Stimulated activated CD8-positive, alpha-beta memory T cell treated with anti-CD3 and anti-CD28 coated beads, Interleukin-2, amount 100 ng/mL, for 48 hours (primary cell): ENCODE measurements around the gene SH3RF3.
"Not testable (repeated sequence)": the region's sequence is repeated elsewhere in the genome, so short reads cannot be mapped to it uniquely, and the experiment has no call there.

ENCODE experiments used
- DNase-seq, 2 donors: peaks; one replicate each; pipeline ENCODE4 v3.0.0-alpha.2; 2020; ENCODE audit warnings: low read depth in 2 of 2

Gene SH3RF3

DNA sequence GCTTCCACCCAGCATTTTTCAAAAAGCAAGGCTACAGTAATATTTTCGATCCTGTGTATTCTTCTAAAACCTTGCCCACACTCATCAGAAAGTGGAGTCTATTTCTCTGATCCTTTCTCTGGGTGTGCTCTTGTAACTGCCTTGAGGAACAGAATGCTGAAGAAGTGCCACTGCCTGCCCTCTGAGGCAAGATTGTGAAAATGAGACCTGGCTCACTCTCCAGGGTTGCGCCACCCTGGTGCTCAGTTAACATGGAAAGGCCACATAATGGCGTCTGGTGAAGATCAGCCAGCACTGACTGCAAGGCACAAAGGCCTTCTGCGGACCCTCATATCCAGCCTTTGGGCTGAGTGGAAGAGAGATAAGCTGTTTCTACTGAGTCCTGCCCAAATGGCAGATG lies 11.2 kb upstream of the SH3RF3 start:
- no peak for DNase-seq

DNA sequence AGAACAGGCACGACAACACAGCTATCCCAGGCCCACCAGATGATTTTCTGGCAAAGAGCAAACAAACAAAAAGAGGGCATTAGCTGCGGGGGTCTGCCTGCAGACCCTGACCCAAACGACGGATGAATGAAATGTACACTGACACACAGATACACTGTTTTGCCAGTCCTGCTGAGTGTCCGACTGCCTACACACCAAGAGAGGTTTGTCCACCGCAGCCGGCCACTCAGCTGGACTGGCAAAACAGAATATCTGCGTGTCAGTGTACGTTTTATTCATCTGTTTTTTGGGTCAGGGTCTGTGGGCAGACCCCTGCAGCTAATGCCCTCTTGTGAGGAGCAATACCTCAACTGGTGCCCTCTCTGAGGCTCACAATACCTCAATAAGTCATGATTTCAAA lies 10.7 kb upstream of the SH3RF3 start:
- DNase-seq, result no peak

DNA sequence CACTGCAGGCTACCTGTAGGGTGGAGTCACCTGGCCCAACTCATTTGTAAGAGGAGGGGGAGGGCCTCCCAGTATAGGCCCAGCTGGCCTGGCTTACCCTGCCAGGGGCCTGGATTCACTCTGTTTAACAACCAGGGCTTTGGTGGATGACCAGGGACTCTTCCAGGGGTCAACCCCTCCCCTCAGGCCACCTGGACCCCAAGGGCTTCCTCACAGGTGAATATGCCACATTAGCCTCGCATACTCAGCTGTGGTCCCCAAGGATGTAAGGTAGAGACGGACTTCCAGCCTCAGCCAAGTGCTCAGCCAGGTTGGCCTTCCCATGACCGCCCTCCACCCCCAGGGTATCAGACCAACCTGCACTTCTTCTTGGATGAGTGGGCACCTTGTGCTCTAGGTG lies 8.8 kb upstream of the SH3RF3 start:
- no peak for DNase-seq

DNA sequence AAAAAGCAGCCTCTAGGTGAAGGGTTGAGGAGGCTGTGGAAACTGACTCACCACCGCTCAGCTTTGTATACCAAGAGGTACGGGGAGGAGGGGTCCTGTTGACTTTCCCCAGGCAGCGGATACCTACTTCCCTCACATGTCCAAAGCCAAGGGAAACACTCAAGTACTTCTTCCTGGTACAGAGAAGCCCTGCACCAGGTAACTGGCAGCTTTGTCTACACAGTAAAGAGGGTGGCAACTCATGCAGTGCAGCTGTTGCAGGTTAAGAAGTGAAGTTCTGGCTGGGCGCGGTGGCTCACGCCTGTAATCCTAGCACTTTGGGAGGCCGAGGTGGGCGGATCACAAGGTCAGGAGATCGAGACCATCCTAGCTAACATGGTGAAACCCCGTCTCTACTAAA lies 8.3 kb upstream of the SH3RF3 start:
- not testable (repeated sequence) for DNase-seq

DNA sequence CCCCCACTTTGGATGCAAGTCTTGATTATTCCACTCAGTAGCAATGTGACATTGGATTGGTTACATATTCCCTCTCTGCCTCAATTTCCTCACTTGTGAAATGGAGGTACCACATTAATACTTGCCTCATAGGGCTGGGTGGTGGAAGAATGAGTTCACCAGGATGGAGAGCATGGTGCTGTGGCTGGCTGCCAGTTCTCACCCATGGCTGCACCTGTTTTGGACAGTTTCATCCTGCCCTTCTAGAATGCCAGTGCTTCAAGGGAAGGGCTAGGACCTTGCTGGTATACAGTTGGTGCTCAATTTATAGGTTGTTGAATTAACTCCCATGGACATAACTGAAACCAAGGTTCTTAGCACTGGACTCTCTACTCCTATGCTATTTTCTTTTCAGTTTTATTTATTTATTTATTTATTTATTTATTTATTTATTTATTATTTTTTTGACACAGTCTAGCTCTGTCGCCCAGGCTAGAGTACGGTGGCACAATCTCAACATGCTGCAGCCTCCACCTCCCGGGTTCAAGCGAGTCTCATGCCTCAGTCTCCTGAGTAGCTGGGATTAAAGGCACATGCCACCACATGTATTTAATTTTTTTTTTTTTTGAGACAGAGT lies 5.3 kb upstream of the SH3RF3 start:
- DNase-seq, result no peak

DNA sequence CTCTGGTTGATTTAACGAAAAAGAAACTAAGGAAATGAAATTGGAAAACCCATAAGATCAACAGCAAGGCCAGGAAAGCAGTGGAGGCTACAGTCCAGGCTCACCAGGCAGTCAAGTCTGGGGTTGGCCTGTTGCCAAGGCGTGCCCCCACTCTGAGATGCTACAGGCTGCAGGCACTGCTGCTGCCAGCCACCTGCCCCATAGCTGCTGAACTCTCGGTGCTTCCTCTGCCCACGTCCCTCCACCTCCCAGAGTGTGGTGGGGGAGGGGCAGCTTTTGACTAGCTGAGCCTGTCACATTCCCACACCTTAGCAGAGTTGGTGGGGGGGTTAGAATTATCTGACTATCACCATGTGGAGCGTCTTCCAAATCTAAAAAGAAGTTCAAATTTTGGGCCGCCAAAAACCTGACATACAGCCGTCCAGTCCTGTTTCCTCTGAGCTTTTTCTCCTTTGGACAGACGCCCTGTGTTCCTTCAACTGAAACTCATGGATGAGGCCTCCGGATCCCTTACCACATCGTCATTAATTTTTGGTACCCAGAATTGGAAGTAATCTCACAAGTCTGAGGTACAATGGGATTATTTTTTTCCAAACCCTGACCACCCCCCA lies 3.9 kb upstream of the SH3RF3 start:
- DNase-seq, result no peak

DNA sequence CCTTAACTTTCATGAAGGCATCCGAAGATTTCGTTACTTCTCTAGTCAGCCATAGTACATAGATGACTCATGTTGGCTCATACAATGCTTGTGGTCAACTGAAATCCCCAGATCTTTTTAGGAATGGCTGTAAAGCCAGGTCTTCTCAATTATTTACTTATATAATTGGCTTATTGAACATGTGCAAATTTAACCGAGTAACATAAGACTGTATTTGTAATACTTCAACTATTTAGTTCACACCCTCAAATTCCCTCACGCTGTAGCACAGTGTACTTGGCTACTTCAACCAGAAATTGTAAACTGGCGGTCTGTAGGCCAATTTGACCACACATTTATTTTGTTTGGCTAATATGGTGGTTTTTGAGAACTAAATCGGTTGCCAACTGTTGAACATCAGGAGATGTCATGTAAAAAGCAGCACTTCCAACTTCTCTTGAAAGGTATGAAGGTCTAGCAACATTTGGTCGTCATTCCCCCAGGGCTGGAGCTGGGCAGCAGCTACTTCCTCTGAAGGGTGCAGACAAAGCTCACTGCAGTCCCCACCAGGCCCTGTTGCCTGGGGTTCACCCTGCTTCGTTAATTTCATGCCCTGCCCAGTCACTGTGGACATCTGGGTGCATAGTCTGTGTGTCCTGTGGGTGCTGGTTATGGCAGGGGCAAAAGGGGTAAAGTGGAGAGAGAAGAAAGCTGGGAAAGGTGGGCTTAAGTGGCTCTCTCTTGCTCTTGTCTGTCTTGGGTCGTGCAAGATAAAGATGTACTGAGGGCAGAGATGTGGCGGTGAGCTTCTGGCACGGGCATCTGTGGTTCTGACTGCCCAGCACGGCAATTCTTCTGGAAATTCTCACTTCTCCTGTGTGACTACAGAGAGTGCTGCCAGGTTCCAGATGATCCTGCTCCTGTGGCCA lies 3.2 kb upstream of the SH3RF3 start:
- no peak for DNase-seq

DNA sequence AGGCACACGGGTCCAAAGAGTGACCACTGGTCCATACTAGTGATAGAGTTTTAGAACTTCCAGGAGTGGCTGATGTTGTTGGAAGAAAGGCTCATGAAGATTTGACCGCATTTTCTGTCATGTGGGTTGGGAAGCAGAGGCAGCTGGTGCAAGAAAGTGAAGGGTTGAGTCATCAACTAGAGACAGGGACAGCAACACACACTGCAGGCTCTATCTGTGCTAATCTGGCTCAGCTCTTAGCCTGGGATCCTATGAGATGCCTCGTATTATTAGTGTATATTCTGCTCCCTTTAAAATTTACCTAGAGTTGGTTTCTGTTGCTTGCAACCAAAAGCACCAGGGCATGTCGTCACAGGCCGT lies 2.5 kb upstream of the SH3RF3 start:
- no peak for DNase-seq

DNA sequence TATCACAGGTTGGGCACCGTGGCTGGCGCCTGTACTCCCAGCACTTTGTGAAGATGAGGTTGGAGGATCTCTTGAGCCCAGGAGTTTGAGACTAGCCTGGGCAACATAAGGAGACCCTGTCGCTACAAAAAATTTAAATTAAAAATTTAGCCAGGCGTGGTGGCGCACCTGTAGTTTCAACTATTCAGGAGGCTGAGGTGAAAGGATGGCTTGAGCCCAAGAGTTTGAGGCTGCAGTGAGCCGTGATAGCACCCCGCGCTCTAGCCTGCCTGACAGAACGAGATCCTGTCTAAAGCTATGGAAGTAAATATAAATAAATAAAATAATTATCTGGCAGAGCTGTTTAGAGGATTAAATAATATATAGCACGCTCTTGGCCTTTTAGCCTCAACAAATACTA lies 1.4 kb upstream of the SH3RF3 start:
- DNase-seq, result no peak

DNA sequence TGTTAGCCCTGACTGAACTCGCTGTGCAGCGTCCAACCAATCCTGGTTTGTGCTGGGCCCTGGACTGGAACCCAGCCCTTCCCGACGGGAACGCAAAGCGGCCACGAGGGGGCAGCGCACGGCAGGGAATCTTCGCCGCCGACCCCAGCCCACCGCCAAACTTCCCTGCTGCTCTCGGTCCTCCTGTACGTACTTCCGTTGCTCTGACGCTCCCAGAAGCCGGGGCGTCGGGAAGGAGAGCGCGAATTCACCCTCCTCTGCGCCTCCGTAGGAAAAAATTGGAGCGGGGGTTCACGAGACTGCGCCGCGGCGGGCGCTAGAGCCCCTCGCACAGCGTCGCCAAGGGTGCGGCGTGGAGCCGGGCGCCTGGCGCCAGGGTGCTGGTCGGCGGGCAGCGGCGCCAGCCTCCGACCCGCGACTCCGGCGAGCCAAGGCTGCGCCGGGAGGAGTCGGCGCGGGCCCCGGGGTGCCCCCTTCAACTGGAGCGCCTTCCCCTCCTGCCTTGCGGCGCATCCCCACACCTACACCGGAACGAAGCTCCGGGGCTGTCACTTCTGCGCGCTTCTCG lies 873 bp upstream of the SH3RF3 start:
- DNase-seq, result peak; percentile 52 to 56

DNA sequence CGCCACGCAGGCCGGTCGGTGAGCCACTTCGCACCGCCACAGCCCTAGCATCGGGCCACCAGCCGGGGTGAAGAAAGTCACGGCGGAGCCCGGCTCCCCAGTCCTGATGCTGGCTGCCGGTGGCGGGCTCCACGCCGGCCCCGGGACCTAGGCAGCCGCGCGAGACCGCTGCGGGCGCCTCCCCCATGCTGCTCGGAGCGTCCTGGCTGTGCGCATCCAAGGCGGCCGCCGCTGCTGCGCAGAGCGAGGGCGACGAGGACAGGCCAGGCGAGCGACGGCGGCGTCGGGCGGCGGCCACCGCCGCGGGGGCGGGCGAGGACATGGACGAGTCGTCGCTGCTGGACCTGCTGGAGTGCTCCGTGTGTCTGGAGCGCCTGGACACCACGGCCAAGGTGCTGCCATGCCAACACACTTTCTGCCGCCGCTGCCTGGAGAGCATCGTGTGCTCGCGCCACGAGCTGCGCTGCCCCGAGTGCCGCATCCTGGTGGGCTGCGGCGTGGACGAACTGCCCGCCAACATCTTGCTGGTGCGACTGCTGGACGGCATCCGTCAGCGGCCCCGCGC lies 433 bp downstream of the SH3RF3 start:
- peak; percentile 10 to 24 for DNase-seq

DNA sequence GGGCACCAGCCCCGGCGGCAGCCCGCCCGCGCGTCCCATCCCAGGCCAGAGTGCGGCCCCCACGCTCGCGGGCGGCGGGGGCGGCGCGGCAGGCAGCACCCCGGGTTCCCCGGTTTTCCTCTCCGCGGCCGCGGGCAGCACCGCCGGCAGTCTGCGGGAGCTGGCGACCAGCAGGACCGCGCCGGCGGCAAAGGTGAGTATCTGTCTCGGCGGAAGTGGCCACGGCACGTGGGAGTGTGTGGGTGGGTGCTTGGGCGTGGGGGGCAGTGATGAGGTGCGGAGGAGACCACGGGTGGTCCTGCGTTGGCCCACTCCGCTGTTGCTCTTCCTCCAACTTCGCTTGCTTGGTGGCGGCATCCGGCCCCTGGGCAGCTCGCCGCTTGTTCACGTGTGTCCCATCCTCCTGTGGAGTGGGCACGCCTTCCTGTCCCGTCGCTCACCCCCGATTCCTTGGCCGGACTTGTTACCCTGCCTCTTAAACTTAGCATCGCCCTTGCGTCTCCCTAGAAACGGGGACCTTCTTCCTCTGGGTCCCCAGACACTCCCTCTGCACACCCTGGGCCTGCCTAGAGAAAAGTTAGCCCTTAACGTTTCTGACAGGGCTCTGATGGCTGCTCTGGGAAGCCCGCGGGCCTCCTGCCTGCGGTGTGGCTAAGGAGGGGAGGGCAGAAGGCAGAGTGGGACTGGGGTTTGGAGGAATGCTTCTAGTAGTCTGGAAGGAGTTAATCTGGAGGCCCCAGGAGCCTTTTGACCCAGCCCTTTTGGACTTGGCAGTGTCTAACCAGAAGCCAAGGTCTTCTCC lies 1.1 kb downstream of the SH3RF3 start:
- DNase-seq, result no peak

DNA sequence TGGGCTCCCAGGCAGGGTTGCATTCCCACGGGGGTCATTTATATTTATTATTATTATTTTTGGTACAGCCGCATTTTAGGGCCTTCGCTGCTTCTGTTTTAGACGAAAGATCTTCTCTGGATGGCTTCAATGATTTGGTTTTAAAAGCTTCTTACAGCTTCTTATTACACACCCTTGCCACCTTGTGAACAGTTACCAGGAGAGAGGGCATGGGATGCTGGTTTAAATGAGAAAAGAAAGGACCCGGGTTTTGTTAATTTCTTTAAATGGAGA lies 1.7 kb downstream of the SH3RF3 start:
- no peak for DNase-seq

DNA sequence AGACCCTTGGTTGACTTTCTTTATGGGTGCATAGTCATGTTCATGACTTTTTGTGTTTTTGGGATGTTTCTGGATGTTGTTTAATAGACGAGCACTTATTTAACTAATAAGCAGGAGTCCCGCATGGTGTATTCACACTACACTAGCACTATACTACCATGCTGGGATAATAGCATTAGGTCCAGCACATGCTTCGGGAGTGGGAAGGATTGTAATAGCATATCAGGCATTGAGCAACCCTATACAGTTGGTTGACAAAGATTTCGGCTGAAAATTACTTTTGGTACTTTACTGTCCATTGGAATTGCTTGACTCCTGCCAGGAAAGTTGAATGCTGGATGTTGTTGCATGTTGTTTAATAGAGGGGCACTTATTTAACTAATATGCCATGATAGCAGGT lies 2.8 kb downstream of the SH3RF3 start:
- DNase-seq, result no peak

DNA sequence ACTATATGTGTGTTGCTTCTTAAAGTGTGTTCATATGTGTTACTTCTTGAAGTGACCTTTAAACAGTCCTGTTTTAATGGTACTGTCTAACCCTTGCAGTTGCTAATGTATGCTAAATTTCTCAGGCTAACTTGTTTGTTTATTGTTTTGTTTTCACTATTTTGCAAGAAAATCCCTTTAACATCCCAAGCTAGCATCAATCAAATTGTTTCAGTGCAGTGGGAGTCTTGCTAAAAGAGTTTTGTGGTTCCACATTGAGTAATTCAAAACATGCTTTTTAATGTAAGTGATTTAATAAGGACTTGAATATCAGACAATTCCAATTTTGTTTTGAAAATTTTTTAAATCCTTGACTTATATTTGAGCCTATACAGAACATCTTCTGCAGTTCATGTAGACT lies 3.6 kb downstream of the SH3RF3 start:
- DNase-seq, result no peak

DNA sequence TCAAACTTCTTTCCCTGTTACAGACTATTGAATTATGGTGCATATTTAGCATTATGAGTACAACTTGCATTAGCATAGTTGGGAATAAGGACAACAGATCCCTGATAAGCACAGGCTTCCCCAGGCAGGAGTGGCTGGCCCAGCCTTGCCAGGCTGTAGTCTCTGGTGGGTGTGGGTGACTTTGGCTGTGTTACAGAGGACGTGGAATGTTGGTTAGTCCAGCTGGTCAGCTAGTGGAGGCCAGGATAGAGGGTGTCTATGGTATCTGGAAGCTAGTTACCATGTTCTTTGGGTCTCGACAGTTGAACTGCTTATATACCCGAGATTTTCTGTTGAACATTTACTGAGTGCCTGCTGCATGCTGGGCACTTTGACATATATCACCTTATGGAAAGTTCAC lies 4.7 kb downstream of the SH3RF3 start:
- no peak for DNase-seq

DNA sequence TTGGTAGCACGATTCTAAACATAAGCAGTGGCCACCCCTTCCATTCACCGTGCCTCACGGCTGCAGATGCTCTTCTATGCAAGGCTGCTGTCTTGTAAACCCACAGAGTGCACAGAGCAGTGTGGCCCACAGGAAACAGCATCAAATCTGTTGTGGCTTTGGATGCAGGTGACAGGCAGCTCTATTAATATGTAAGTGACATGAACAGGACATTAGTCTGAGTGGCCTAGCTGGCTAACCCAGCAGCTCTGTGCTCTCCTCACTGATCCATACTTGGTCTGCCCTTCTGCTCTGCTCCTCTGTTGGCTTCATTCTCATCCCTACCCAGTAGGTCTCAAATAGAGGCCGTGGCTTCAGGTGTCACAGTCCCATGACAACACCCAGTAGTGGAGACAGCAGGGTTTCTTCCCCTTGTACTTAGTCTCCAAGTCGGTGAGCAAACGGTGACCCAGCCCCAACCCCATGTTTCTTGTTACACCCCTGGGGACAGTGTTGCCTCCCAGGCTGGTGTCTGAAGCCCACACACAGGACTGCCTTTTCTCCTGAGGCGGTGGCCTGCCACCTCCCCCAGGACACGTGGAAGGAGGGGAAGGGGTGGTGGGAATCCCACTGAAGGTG lies 5.8 kb downstream of the SH3RF3 start:
- DNase-seq, result no peak

DNA sequence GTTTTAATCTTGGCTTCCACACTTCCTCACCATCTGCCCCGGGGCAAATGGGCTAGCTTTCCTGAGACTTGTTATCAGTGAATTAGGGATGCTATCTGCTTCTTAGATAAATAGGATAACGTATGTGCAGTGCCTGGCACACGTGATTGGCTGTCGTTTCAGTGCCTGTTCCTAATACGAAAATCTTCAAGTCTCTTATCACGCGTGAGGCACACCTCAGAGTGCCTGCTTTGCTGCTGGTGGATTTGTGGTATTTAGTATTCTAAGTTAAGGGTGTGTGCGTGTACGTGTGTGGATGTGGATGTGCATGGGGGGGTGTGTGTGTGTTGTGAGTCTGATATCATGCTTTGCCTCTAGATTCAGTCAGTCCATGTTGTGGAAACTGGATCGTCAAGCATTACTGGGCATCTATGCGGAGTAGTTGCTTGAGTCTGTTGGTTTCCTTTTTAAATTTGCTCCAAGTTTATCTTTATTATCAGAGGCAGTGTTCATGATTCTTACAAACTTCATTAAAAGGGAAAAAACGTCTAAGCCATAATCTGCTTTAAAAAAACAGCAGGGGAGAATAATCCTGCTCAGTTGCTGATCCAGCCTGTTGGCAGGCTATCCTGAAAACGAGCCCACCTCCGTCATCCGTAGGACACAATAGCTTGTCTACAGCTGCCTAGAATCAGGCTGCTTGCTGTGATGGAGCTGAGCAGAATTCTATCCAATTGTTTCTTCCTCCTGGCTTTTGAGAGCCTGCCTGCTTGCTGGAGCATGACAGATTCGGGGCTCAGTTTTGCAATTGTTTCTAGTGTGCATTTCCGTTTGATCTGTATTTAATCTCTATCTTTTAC lies 6.6 kb downstream of the SH3RF3 start:
- DNase-seq, result no peak

DNA sequence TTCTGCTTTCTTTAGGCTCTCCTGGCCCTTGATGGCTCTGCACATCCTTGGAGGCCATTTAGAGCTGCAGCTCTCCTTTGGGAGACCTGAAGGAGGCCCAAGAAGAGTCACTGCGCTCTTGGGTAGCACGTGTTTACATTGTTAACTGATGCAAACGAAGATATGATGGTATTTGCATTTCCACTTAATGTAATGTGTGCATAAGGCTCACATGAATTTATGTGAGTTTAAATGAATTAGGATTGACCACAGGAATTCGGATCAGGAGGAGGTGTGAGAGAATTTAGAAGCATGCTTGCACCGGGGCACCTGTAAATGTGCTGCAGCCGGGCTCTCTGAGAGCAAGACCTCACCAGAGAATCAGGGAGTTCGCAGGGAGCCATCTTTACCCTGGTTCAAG lies 7.5 kb downstream of the SH3RF3 start:
- no peak for DNase-seq

DNA sequence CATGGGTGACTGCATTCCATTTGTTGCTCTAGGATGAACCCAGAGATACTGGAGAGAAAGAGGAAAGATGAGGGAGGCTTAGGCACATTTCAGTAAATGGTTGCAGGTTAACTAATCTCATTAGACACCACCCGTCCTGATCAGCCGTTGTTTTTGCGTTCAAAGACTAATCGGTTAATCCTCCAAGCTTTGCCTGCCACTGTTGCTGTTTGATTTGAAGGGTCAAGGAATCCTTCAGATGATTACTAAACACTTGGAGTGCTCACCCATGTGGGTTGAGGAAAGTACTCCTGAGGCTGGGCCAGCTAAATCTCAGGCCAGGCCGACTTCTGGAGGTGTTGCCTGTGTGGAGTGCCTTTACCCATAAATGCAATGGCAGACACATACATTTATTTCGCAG lies 8.6 kb downstream of the SH3RF3 start:
- no peak for DNase-seq

DNA sequence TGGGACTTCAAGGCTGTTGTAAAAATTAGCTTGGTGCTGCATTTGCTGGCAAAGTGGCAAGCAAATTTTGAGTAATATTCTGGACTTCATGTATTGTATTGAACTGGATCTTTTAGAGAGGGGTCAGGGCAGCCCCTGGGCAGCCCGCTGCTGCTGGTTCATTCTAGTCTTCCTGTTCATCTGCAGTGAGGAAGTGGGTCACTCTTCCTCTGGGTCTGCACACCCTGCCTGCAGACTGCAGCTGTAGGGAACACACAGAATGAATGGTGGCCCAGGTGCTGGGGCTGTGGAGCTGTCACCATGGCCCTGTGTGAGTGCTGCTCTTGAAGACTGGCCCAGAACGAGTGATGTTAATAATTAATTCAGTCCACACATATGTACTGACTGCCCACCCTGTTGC lies 9.4 kb downstream of the SH3RF3 start:
- DNase-seq, result no peak
